CD4-positive, alpha-beta T cell treated with Interleukin-4 for 4 hours (primary cell): ENCODE results near the gene MAD1L1.

ENCODE experiments used
- DNase-seq: peaks from one replicate; pipeline ENCODE4 v3.0.0-alpha.2; 2020

The MAD1L1 gene

GRCh38 chr7:2217206-2217605 is 15.5 kb downstream of the MAD1L1 start:
- no peak for DNase-seq

DNA sequence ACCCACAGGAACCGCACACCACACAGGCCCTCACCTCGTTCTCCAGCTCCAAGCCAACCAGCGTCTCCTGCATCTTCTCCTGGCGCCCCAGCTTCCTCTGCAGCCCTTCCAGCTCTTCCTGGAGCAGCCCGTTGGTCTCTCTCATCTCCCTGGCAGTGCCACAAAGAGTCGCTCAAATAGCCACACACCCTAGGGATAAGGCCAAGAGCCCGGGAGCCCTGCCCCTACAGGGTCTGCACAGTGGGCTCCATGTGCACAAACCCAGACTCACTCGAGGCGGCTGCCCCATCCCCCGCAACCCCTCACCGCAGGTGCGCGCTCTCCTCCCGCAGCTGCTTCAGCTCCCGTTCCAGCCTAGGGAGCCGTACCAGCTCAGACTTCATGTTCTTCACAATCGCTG is 16.9 kb downstream of the MAD1L1 start:
- no peak for DNase-seq

DNA sequence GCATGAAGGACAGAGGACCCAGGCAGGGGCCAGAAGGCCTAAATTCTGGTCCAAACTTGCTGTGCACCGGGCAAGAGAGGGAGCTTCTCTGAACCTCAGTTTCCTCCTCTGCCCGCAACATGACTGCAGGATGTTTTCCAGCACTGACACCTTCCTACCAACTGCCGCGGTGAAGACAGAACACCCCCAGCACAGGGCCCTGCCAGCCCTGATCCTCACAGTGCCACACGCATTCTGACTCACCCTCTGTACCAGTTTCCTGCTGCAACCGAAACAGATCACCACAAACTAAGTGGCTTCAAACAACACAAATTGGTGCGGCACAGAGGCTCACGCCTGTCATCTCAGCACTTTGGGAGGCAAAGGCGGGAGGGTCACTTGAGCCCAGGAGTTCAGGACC is 18.1 kb downstream of the MAD1L1 start:
- peak; percentile 22 for DNase-seq

DNA sequence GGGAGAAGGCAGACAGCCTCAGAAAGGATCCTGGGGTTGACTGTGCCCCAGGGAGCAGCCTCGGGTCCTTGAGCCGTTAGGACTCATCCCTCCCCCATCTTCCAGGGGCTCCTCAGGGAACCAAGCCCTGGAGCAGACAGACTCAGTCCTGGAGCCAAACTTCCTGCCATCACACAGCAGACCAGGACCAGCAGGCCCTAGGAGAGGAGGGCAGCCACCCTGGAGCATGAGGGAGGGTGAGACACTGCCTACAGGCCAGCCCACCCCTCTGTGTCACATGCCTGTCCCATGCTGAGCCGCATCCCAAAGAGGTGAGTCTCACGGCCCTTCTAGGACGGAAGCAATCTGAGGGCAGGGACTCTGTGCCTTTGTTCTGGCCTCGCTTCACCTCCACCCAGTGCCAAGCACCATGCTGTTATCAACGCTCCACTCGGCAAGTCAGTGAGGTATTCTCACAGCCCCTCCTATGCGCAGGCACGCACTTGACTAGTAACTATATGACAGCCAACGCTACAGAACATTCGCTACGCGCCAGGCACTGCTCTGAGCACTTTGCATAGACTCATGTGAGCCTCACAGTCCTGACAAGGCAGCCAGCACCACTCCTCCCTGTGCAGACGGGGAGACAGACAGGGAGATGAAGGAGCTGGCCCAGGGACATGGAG is 19.1 kb downstream of the MAD1L1 start:
- no peak for DNase-seq

DNA sequence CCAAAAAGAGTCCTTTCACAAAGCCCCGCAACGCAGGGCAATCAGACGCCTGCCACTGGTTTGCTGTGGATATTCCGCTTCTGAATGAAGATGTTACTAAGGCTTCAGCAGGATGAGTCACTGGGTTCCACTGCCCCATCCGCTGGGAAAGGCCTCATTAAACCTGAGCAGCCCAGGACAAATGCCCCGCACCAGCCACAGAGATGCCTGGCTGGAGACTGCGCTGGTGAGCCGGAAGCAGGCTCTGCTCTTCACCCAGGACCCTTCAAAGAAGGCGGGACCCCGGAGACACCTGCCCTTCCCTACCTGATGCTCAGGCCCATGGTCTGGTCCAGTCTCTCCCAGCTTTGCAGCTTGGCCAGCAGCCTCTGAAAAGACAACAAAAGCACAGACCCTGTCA is 19.8 kb downstream of the MAD1L1 start:
- no peak for DNase-seq

- no peak for DNase-seq
Measured at GRCh38 chr7:2211926-2212325, 20.8 kb downstream of the MAD1L1 start.

DNA sequence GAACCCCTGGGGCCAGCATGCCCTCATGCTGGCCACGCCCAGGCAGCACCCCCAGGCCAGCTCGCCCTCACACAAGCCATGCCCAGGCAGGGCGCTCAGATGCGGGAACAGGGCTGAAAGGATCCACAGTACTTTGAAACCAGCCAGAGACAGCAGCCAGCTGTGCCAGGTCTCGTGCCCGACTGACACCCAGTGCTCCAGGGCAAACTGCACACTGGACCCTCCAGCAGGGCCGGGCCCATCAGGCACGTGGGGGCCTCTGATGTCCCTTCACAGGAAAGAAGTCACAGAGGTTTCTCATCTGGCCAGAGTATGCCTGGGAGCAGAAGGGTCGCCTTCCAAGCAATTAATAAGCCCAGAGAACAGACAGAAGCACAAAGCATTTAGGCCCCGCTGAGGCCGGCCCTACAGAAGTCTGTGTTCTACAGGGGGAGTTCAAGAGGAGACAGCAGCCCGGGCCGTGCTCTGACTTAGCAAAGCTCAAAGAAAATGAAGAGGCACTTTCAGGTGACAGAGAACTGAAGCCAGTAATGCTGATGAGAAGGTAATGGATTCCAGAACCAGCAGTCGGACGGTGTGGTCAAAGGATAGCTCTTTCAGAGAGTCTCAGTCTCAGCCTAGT is 21.4 kb downstream of the MAD1L1 start:
- no peak for DNase-seq

DNA sequence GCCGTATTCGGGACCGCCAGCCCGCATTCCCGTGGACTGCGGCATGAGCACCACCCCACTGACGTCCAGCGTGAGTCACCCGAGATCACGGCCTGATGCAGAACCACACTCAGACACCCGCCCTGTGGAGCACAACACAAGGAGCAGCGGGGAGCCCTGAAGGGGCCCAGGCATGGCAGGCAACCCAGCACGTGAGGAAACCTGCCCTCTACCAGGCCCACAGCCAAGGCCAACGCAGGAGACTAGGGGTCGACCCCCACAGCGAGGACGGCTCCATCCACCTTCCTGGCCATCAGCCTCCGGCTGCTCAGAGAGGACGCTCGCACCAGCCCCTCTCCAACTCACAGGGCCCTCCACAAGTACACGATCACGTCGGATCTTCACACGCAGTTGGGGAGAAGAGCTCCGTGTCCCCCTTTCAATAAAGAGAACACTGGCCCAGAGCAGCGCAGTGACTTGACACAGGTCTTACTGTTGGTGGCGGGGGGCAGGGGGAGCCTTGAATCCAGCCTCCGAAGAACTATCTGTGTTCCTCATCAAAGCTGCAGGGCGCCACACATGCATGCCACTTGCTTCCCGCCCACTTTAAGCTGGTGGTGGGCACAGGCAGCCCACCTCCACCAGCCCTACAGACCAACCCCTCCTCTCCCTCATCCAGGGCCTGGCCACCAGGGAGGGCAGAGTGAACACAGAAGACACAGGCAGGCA is 22.0 kb downstream of the MAD1L1 start:
- no peak for DNase-seq

GRCh38 chr7:2209961-2210323 is 22.8 kb downstream of the MAD1L1 start:
- DNase-seq: no peak

GRCh38 chr7:2209146-2209960 is 23.4 kb downstream of the MAD1L1 start:
- peak; percentile 28 for DNase-seq

DNA sequence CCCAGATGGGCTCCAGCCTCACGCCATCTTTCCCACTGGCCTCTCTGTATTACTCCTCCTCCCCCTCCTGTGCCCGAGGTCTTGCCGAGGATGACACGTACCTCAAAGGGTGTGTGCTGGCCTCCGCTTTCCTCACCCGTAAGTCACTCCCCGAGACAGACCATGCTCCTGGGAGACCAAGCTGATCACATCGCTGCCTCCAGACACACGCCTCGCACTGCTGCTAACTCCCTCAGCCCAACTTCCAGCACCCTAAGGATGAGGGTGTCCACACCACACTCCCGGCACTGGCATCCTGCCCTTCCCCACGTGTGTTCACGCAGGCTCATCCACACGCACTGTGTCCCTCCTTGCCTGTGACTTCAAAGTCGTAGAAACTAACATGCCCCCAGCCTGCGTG is 24.0 kb downstream of the MAD1L1 start:
- no peak for DNase-seq

DNA sequence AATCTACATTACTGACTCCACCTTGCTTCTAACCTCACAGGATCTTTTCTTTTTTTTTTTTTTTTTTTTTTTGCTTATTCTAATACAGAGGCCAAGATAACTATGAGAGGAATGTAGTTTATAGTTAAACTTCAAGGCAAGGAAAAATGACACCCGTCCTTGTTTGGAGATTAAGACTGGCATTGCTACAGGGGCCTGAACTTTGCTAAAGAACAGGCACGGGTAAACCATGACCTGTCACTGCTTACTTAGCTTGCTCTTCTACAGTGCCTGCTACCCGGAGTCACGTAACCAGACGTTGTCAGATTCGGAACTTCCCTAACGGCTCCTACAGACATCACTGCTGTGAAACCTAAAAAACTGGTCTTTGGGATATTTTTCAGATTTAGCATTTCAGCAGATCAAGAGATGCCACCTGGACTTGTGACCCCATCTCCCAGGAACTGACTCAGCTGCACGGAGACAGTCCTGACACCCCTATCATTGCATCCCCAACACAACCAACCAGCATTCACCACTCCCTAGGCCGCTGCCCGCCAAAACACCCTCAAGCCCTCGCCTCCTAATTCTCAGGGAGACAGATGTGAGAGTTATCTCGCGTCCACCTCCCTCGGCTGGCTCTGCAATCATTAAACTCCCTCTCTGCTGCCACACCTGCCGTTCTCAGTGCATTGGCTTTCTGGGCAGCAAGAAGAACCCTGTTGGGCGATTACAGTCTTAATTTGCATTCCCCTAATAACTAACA is 27.5 kb downstream of the MAD1L1 start:
- no peak for DNase-seq

DNA sequence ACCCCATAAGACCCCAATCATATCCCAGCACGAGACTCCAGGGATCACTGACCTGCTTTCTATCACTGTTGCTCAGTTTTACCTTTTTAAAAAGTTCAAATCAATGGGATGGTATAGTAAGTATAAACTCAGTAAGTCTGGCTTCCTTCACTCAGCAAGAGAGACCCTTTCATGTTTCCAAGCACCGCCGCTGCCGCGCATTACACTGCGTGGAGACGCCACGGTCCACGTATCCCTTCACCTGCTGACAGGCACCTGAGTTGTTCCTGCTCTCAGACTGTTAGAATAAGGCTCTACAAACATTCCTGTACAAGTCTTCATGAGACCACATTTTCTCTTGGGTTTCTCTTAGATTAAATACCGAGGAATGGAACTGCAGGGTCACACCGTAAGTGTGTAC is 28.3 kb downstream of the MAD1L1 start:
- no peak for DNase-seq

DNA sequence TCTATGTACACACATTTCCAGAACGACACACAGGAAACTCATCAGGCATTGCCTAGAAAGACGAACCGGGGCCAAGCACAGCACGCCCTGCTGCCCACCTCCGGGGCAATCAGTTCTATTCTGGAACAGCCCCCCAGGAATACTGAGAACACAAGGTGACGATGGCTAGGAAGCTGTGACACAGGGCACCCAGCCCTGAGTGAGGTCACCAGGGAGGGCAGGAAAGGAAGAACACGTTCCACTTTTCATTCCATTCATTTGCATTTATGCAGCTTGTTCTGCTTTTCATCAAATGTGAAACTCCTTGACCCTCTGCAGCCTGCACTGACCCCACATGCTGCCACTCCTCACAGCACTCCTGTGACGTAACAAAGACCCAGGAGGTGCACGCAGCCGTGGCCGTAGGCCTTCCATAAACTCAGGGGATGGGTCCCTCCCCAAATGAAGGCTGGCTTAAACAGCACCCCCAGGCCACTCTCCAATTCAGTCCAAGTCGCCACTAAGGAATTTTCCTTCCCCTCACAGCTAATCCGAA is 28.9 kb downstream of the MAD1L1 start:
- DNase-seq: no peak

GRCh38 chr7:2202901-2203765 is 29.6 kb downstream of the MAD1L1 start:
- DNase-seq: no peak

DNA sequence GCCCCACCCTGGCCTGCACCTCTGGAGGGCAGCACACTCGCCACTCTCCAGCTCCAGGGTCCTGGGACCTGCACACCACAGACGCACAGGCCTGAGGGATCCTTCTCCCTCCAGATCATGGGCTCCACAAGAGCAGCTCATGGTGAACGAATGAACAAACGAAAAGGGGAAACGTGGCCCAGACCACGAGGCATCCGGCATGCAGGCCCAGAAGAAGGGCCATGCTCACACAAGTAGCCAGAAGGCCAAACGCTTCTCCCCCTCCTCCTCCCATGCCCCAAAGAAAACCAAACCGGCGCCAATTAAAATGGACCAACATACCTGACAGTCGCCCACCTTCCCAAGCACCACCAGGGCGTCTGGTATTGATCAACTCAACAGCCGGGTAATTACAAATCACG is 30.4 kb downstream of the MAD1L1 start:
- no peak for DNase-seq

GRCh38 chr7:2201686-2202360 is 30.9 kb downstream of the MAD1L1 start:
- DNase-seq: no peak

GRCh38 chr7:2201128-2201527 is 31.6 kb downstream of the MAD1L1 start:
- DNase-seq: no peak

GRCh38 chr7:2200584-2200980 is 32.2 kb downstream of the MAD1L1 start:
- DNase-seq: no peak

DNA sequence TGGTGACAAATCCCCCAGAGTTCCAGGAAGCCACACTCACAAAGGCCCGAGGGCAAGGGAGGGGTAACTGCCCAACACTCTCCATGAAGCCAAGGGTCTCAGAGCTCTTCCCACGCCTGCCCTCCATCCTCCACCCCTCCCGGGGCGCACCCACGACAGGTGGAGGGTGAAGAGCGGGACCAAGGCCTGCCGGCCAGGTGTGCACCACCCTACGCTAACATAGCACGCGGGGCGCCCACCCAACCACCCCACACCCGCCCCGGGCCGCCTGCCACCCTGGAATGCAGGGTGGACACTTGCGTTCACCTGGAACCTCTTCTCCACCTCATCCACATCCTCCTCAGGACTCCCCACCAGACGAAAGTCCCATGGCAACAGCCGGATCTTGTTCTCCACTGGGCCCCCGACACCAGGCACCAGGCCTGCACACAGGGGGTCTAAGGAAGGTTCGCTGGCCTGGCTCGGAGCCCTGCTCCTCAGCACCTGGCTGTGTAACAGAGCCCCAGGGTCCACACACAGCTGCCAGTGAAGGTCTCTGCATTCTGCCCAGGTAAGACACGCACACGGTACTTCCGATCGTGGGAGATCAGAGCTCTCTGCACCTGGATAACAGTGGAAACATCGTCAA is 32.7 kb downstream of the MAD1L1 start:
- DNase-seq: no peak
